ENCODE measurements around the gene RIC8B.

RIC8B gene

GRCh38 chr12:106934277-106934676 is 159.8 kb downstream of the RIC8B start:
- no peak for TF ChIP-seq CTCF (IDR thresholded peaks at IDR 0.05; ENCODE audit: borderline replicate concordance, insufficient read depth, low read depth, low read length)
- H3K4me3 ChIP-seq (ENCODE audit: low read depth, low read length) = no peak overlapping the region
